HCT116 (cell line): Measurements from ENCODE around the gene GTF2IRD1. TPM values are rescaled to one million over a fixed set of nuclear protein-coding genes. Genes with fewer than 3 reads are reported as not detected.

Source experiments
- ATAC-seq: fragments of 200-7000 bp; cut with Tn5 transposase; 2 replicates; pipeline ENCODE4 v1.9.1; 2020; ENCODE audit warnings: mild to moderate bottlenecking, moderate library complexity
- BruUV-seq: library from RNA; stranded (reverse); fragments of 400-500 nt; replicated peaks from 2 replicates; lab custom pipeline; 2021; lab: Mats Ljungman, UMichigan
- CTCF ChIA-PET: fragments of 300-600 bp; sonication (Branson Sonifier 250); formaldehyde crosslinking; loops from one replicate; lab custom pipeline; 2021; ENCODE audit warnings: antibody characterized with exemption; lab: Charles Lee
- POLR2A ChIA-PET: fragments of 300-600, 350-600 bp; sonication (Branson Sonifier 250); formaldehyde crosslinking; loops from one replicate; lab custom pipeline; 2021; ENCODE audit warnings: antibody characterized with exemption; lab: Charles Lee
- RAD21 ChIA-PET, 2 experiments: fragments of 300-600 bp; sonication (Branson Sonifier 250); formaldehyde crosslinking; loops; one replicate each; lab custom pipeline; 2023; ENCODE audit warnings: low total read pairs in 2 of 2; ENCODE audit not compliant: uncharacterized antibody in 2 of 2, unreplicated experiment in 2 of 2, low non-redundant PET in 1 of 2; lab: Charles Lee
- DNase-seq: peaks from one replicate; pipeline ENCODE4 v3.0.0-alpha.2; 2010; ENCODE audit warnings: low read depth, low spot score
- H2AFZ ChIP-seq: fragments of 200-600 bp; shearing (Covaris generic), sonication (generic); 2 replicates; pipeline ENCODE4 v1.6.1; 2017; ENCODE audit warnings: low read depth, mixed run types, mixed read lengths, antibody characterized with exemption, low read length; ENCODE audit not compliant: poor library complexity, severe bottlenecking
- H3K27ac ChIP-seq: 2 replicates; pipeline ENCODE4 v1.5.1; 2012; ENCODE audit warnings: low read depth, low read length
- H3K27me3 ChIP-seq: fragments of 200-600 bp; sonication (generic); 2 replicates; pipeline ENCODE4 v1.6.1; 2016; ENCODE audit warnings: mixed run types, low read length, mixed read lengths; ENCODE audit not compliant: insufficient read depth
- H3K36me3 ChIP-seq, 2 experiments: fragments of 200-500 bp in 1 of 2; fragments of 200-600 bp in 1 of 2; sonication (Bioruptor generic) in 1 of 2; sonication (generic) in 1 of 2; 2 replicates each; pipeline versions ENCODE4 v1.5.1 to v1.6.1; 2014 to 2016; ENCODE audit warnings: low read length in 2 of 2, inconsistent platforms in 1 of 2, mixed read lengths in 1 of 2, mixed run types in 1 of 2; ENCODE audit not compliant: insufficient read depth in 2 of 2, control insufficient read depth in 1 of 2
- H3K4me1 ChIP-seq, 2 experiments: fragments of 200-600 bp in 1 of 2; sonication (generic) in 1 of 2; 2 replicates each; pipeline versions ENCODE4 v1.5.1 to v1.6.1; 2012 to 2017; ENCODE audit warnings: low read length in 2 of 2, inconsistent platforms in 1 of 2, mild to moderate bottlenecking in 1 of 2, mixed read lengths in 1 of 2, mixed run types in 1 of 2, moderate library complexity in 1 of 2; ENCODE audit not compliant: insufficient read depth in 2 of 2, control insufficient read depth in 1 of 2
- H3K4me2 ChIP-seq: fragments of 200-600 bp; sonication (generic); 2 replicates; pipeline ENCODE4 v1.6.1; 2017; ENCODE audit warnings: mixed run types, low read length, mixed read lengths
- H3K4me3 ChIP-seq, 2 experiments: fragments of 200-600 bp in 1 of 2; sonication (generic) in 1 of 2; replicated peaks in 1 of 2; 2 replicates each; pipeline ENCODE4 v1.5.1; 2011 to 2016; ENCODE audit warnings: low read length in 2 of 2, control low read depth in 1 of 2, low read depth in 1 of 2, mild to moderate bottlenecking in 1 of 2, mixed read lengths in 1 of 2, mixed run types in 1 of 2
- H3K79me2 ChIP-seq: fragments of 200-600 bp; sonication (generic); 2 replicates; pipeline ENCODE4 v1.6.1; 2017; ENCODE audit warnings: mild to moderate bottlenecking, mixed run types, low read length, moderate library complexity, mixed read lengths; ENCODE audit not compliant: insufficient read depth
- H3K9ac ChIP-seq: fragments of 200-600 bp; sonication (generic); 2 replicates; pipeline ENCODE4 v1.6.1; 2016; ENCODE audit warnings: low read length, mixed read lengths
- H3K9me2 ChIP-seq: fragments of 200-600 bp; sonication (generic), shearing (Covaris generic); 2 replicates; pipeline ENCODE4 v1.6.1; 2017; ENCODE audit warnings: mixed run types, mild to moderate bottlenecking, moderate library complexity; ENCODE audit not compliant: insufficient read depth
- H3K9me3 ChIP-seq, 2 experiments: fragments of 200-500 bp in 1 of 2; fragments of 200-600 bp in 1 of 2; sonication (Bioruptor generic) in 1 of 2; sonication (generic) in 1 of 2; 2 replicates each; pipeline ENCODE4 v1.6.1; 2014 to 2017; ENCODE audit warnings: low read length in 2 of 2, mixed read lengths in 2 of 2, inconsistent platforms in 1 of 2, low read depth in 1 of 2, mild to moderate bottlenecking in 1 of 2, mixed run types in 1 of 2, moderate library complexity in 1 of 2; ENCODE audit not compliant: control insufficient read depth in 1 of 2, insufficient read depth in 1 of 2
- H4K20me1 ChIP-seq: fragments of 200-600 bp; sonication (generic), shearing (Covaris generic); 2 replicates; pipeline ENCODE4 v1.6.1; 2017; ENCODE audit warnings: mixed run types, mild to moderate bottlenecking, moderate library complexity; ENCODE audit not compliant: insufficient read depth
- ELF1 ChIP-seq: IDR thresholded peaks from 2 replicates; pipeline ENCODE4 v1.6.1; 2012; ENCODE audit warnings: low read depth, borderline replicate concordance
- JUND ChIP-seq: IDR thresholded peaks from 2 replicates; pipeline ENCODE4 v1.6.1; 2012
- MAX ChIP-seq: IDR thresholded peaks from 2 replicates; pipeline ENCODE4 v1.6.1; 2012
- POLR2A ChIP-seq: IDR thresholded peaks from 2 replicates; pipeline ENCODE4 v1.7.0; 2011; ENCODE audit warnings: borderline replicate concordance; ENCODE audit not compliant: insufficient read depth, insufficient read length; ENCODE audit errors: extremely low read depth
- POLR2AphosphoS5 ChIP-seq: IDR thresholded peaks from 2 replicates; pipeline ENCODE4 v1.6.1; 2011; ENCODE audit warnings: mild to moderate bottlenecking, low read depth, low read length, moderate library complexity
- RAD21 ChIP-seq: IDR thresholded peaks from 2 replicates; pipeline ENCODE4 v1.6.1; 2012; ENCODE audit warnings: low read depth, mild to moderate bottlenecking
- SRF ChIP-seq: IDR thresholded peaks from 2 replicates; pipeline ENCODE4 v1.6.1; 2012; ENCODE audit warnings: low read depth
- TCF7L2 ChIP-seq: IDR thresholded peaks from 2 replicates; pipeline ENCODE4 v1.7.0; 2011; ENCODE audit warnings: borderline replicate concordance, inconsistent platforms; ENCODE audit not compliant: insufficient read depth, insufficient read length; ENCODE audit errors: extremely low read depth
- YY1 ChIP-seq: IDR thresholded peaks from 2 replicates; pipeline ENCODE4 v1.6.1; 2011; ENCODE audit warnings: low read length, low read depth, moderate library complexity, mild to moderate bottlenecking; ENCODE audit not compliant: insufficient replicate concordance; ENCODE audit errors: extremely low read depth
- ZFX ChIP-seq: fragments of 450-650 bp; IDR thresholded peaks from 2 replicates; pipeline ENCODE4 v1.6.1; 2017
- ZNF274 ChIP-seq: fragments of 200-500 bp; sonication (Bioruptor generic); IDR thresholded peaks from 2 replicates; pipeline ENCODE4 v1.6.1; 2014; ENCODE audit warnings: mild to moderate bottlenecking, low read depth, low read length, inconsistent platforms
- intact Hi-C: fragments of 100-400 bp; cut with micrococcal nuclease; formaldehyde crosslinking; loops from 2 replicates; pipeline ENCODE4 v1.10.0; 2022
- total RNA-seq: library from RNA; stranded (reverse); gene quantifications from one replicate; pipeline ENCODE4 v1.2.1, GENCODE V29; 2021; ENCODE audit not compliant: unreplicated experiment
- TF ChIP-seq, protein P1 (sequence below): IDR thresholded peaks from 2 replicates; pipeline ENCODE4 v1.6.1; 2012
- TF ChIP-seq, protein P2 (sequence below), 3 experiments: fragments of 200-600 bp in 1 of 3; sonication (generic) in 1 of 3; IDR thresholded peaks in 2 of 3; conservative IDR thresholded peaks in 1 of 3; 2 replicates each; pipeline ENCODE4 v1.5.1; 2012 to 2017; ENCODE audit warnings: low read depth in 2 of 3, low read length in 2 of 3, antibody characterized with exemption in 1 of 3, borderline replicate concordance in 1 of 3, control low read depth in 1 of 3, mild to moderate bottlenecking in 1 of 3, mixed read lengths in 1 of 3, mixed run types in 1 of 3, moderate library complexity in 1 of 3; ENCODE audit not compliant: insufficient read depth in 1 of 3
- TF ChIP-seq, protein P3 (sequence below): IDR thresholded peaks from 2 replicates; pipeline ENCODE4 v1.6.1; 2012; ENCODE audit warnings: low read depth

Gene GTF2IRD1
- total RNA-seq, 1 experiment from 2014 or later = 34.5 TPM

- BruUV-seq = no TSS peak
- Histone ChIP-seq H3K79me2 (peaks cover 65% of the 10 kb centered on the region), H4K20me1 (no peaks in the 10 kb centered on the region), H3K27ac (no peak overlapping the region), H2AFZ (no peak overlapping the region), H3K36me3 (no peaks in the 10 kb centered on the region), H3K9me2 (no peaks in the 10 kb centered on the region), H3K9me3 (no peaks in the 10 kb centered on the region), H3K4me3 (no peak overlapping the region), H3K4me1 (peaks cover 14 to 26% of the 10 kb centered on the region in 2 experiments), H3K4me2 (no peak overlapping the region), H3K9ac (no peak overlapping the region), H3K27me3 (no peaks in the 10 kb centered on the region)
- ChIA-PET POLR2A (no interaction called here), RAD21 (no interaction called here), CTCF (interaction anchor here (0.7 kb wide), 1 partner anchor 58 kb away, joined by 4 read pairs; no protein-coding TSS in a partner anchor)
- intact Hi-C loops = loop anchor here (10.0 kb wide), 1 partner anchor 88 kb away; no protein-coding TSS in a partner anchor
- DNase-seq = no peak
- TF ChIP-seq, protein P1, sequence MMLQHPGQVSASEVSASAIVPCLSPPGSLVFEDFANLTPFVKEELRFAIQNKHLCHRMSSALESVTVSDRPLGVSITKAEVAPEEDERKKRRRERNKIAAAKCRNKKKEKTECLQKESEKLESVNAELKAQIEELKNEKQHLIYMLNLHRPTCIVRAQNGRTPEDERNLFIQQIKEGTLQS = no peak
- TF ChIP-seq ZNF274 = no peak
- no peak for TF ChIP-seq ZFX
- no peak for TF ChIP-seq POLR2A
- no peak for TF ChIP-seq YY1
- no peak for TF ChIP-seq RAD21
- no peak for ATAC-seq
These were observed 3.3 kb downstream of the GTF2IRD1 start for GRCh38 chr7:74457007-74457406.

GRCh38 chr7:74461970-74462706, 8.4 kb downstream of the GTF2IRD1 start:
- Histone ChIP-seq H3K4me2 (no peak overlapping the region), H3K36me3 (no peaks in the 10 kb centered on the region), H3K9me2 (no peaks in the 10 kb centered on the region), H4K20me1 (no peaks in the 10 kb centered on the region), H3K27me3 (no peaks in the 10 kb centered on the region), H3K4me3 (no peak overlapping the region), H3K27ac (no peak overlapping the region), H3K9me3 (no peaks in the 10 kb centered on the region), H3K4me1 (peaks cover 6 to 18% of the 10 kb centered on the region in 2 experiments; a peak in 3 of 4 replicates), H3K79me2 (peaks cover 77% of the 10 kb centered on the region), H2AFZ (no peak overlapping the region), H3K9ac (no peak overlapping the region)
- DNase-seq (no peak), ATAC-seq (no peak)
- ChIA-PET CTCF (no interaction called here), RAD21 (no interaction called here), POLR2A (no interaction called here)
- no TSS peak for BruUV-seq
- intact Hi-C loops = no loop called here
- TF ChIP-seq POLR2AphosphoS5 (no peak), TCF7L2 (no peak), MAX (no peak), JUND (no peak), RAD21 (no peak), ELF1 (no peak), POLR2A (no peak), SRF (no peak)
- TF ChIP-seq, protein P2, sequence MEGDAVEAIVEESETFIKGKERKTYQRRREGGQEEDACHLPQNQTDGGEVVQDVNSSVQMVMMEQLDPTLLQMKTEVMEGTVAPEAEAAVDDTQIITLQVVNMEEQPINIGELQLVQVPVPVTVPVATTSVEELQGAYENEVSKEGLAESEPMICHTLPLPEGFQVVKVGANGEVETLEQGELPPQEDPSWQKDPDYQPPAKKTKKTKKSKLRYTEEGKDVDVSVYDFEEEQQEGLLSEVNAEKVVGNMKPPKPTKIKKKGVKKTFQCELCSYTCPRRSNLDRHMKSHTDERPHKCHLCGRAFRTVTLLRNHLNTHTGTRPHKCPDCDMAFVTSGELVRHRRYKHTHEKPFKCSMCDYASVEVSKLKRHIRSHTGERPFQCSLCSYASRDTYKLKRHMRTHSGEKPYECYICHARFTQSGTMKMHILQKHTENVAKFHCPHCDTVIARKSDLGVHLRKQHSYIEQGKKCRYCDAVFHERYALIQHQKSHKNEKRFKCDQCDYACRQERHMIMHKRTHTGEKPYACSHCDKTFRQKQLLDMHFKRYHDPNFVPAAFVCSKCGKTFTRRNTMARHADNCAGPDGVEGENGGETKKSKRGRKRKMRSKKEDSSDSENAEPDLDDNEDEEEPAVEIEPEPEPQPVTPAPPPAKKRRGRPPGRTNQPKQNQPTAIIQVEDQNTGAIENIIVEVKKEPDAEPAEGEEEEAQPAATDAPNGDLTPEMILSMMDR (IDR thresholded peaks at IDR 0.05 in 2 of 3, conservative IDR thresholded peaks at IDR 0.05 in 1 of 3; ENCODE audit: borderline replicate concordance in 1 of 3, insufficient read depth in 1 of 3, low read depth in 2 of 3, low read length in 2 of 3) = no peak
- TF ChIP-seq, protein P3, sequence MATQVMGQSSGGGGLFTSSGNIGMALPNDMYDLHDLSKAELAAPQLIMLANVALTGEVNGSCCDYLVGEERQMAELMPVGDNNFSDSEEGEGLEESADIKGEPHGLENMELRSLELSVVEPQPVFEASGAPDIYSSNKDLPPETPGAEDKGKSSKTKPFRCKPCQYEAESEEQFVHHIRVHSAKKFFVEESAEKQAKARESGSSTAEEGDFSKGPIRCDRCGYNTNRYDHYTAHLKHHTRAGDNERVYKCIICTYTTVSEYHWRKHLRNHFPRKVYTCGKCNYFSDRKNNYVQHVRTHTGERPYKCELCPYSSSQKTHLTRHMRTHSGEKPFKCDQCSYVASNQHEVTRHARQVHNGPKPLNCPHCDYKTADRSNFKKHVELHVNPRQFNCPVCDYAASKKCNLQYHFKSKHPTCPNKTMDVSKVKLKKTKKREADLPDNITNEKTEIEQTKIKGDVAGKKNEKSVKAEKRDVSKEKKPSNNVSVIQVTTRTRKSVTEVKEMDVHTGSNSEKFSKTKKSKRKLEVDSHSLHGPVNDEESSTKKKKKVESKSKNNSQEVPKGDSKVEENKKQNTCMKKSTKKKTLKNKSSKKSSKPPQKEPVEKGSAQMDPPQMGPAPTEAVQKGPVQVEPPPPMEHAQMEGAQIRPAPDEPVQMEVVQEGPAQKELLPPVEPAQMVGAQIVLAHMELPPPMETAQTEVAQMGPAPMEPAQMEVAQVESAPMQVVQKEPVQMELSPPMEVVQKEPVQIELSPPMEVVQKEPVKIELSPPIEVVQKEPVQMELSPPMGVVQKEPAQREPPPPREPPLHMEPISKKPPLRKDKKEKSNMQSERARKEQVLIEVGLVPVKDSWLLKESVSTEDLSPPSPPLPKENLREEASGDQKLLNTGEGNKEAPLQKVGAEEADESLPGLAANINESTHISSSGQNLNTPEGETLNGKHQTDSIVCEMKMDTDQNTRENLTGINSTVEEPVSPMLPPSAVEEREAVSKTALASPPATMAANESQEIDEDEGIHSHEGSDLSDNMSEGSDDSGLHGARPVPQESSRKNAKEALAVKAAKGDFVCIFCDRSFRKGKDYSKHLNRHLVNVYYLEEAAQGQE = no peak
